DMS53 (cell line): ENCODE data around the gene HIPK2.

Experiments
- DNase-seq: peaks from one replicate; lab custom pipeline; 2025; lab: John Stamatoyannopoulos, UW

Gene HIPK2

DNA sequence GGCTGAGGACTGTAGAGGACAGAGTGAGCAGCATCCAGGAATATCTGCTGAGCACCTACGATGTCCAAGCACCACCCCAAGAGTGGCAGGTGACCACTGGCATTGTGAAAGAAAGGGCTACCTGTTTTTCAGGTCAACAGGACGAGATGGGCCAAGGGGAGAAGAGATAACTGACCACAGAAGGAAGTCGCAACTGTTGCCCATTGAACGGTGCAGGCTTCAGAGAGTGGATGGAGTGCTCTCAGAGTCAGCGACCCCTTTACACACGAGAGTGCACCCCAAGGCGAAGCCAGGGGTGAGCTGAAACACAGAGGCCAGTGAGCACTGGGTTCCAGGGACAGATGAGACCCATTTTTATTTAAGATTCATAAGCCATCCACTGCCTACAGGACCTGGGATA, 42.3 kb downstream of the HIPK2 start:
- no peak for DNase-seq

DNA sequence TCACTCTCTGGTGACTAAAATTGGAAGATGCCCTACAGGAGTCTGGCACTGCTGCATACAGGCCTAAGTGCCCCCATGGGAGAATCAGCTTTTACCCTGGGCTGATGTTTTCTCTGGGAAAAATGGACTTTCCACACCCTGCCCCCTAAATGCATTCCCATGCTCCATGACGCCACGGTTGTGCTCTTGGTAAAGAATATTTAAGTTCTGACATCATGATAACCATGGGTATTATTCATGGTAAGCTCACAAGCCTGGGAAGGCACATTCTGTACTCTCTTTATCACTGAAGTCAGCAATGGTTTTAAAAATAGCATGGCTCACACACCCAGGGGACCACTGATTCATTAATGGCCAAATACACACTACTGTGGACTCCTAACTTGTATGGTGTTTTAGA, 43.4 kb downstream of the HIPK2 start:
- no peak for DNase-seq

DNA sequence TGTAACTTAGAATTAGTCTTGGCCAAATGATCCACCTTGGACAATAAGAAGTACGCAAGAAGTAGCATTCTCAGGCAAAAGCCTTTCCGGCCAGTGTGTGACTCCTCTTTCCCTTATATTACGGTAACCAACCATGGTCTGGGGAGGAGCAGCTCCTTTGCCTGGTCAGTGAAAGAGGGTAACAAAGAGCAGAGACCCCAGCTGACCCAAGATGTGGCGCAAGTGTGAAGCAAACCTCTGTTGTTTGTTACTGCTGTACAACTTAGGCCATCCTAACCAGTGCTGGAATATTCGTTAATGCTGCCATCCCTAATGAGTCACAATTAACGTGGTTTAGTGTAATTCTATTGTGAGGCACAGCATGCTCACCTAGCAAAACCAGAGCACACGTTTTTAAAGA, 44.0 kb downstream of the HIPK2 start:
- DNase-seq, result no peak

DNA sequence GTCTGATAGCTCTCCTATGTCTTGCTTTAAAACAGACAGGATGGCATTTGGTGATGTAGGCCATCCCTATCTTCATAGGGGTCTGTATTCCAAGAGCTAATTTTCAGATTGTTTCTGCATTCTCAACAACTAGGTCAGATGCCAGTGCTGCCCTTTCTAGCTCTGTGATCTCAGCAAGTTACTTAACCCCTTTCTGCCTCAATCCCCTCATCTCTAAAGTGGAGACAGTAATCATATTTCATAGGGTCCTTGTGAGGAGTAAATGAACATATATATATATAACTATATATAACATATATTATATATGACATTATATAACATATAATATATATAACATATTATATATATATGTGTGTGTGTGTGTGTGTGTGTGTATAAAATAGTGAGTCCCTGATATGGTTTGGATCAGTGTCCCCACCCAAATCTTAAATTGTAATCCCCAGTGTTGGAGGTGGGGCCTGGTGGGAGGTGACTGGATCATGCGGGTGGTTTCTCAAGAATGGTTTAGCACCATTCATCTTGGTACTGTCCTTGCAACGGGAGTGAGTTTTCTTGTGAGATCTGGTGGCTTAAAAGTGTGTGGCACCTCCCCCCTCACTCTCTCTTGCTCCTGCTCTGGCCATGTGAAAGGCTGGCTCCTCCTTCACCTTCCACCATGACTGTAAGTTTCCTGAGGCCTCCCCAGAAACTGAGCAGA, 45.2 kb downstream of the HIPK2 start:
- no peak for DNase-seq

DNA sequence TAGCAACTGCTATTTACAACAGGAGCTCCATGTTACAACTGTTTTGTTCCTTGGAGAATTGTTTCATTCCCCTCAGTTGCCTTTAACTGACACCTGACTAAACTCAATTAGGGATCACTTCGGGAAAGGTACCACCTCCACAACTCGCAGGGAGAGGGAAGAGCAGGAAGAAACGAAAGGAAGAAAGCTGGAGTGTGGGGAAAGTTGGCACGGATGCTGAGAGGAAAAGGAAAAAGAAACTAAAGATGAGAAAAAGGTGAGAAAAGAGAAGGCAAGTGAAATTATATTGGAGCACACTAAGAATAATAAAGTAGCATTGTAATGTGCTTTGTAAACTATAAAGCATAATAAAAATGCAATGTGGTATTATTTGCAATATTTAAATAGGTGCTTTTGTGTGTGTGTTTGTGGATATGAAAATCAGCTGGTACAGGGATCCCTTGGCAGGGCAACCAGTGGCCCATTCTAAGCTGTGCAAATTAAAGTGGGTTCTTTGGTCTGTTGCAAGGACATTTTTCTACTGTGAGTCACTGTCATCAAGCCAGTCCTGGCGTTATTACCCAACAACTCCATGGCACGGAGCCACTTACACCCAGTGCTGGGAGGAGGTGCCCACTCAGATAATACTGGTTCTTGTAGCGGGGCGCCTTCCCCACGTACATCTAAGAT, 45.9 kb downstream of the HIPK2 start:
- DNase-seq, result peak; percentile 74

DNA sequence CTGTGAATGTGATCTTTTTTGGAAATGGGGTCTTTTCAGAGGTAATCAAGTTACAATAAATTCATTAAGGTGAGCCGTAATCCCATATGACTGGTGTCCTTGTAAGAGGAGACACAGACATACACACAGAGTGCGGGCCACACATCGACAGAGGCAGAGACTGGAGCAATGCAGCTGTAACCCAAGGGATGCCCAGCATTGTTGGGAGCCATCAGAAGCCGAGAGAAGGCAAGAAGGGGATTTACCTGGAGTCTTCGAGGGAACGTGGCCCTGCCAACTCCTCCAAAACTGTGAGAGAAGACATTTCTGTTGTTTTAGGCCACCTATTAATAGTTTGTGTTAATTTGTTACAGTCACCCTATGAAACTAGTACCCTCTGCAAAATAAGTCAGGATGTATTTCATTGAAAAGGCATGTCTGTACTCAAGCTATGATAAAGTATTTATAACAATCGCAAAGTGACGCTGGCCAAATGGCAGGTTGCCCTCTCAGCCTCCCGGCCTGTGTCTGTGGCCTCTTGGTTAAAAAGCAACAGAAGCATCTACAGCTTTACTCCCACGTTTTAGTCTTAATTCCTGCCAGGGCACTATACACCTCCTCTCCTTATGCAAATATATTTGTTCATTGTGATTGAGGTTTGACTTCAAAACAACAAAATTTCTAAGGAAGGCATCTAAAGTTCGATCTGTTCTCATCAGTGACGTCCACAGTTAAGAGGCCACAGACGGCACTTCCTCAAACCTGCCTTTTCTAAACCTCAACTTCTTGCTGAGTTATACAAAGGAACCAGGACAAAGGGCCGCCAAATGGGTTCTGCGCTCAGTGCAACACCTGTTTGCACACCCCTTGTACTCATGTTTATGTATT, 46.8 kb downstream of the HIPK2 start:
- no peak for DNase-seq

DNA sequence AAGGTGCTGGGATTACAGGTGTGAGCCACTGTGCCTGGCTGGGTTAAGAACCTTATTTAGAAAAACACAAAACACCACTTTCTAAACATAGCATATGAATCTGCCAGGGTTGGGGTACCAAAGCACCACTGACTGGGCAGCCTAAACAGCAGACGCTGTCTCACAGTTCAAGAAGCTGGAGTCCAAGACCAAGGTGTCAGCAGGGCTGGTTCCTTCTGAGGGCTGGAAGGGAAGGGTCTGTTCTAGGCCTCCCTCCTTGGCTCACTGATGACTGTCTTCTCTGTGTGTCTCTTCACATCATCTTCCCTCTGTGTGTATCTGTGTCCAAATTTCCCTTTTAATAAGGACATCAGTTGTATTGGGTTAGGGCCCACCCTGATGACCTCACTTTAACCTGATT, 49.6 kb downstream of the HIPK2 start:
- DNase-seq, result no peak

DNA sequence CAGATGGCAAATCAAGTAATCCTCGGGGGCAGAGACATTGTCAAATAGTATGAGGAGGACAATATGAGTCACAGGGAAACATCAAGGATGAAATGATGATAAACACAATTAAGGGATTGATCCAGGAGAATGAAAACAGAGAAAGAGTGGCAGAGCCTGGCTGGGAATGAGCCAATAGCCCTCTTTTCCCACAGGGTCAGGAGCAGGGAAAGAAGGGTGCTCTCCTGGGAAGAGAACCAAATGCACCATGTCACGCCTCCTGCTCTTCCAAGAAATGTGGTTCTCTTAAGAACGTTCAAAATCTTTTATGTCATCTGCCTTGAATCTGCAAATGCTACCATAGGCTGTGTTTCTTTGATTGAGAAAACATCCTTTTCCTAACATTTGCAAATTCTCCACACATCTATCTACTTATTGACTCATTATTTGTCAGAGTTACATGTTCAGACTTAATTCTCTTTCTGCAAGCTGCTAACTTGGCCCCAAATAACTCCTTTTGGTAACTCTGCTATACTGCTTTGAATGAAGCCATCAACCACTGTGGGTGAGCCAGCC, 50.6 kb downstream of the HIPK2 start:
- DNase-seq, result no peak

DNA sequence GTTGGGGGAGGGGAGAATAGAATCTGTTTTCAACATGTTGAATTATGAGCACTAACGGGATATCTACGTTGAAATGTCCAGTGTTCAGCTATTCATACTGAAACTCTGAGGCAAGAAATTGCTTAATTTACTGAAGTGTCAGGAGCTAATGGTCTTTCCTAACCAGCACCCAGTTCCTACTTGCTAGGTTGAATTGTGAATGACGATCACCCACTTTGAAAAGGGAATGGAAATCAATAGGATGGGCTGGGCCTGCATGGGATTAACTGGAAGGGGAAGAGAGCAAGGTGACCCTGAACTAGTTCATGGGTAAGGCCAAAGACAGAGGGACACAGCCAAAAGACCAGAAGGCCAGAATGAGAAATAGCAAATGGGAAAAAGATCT, 51.3 kb downstream of the HIPK2 start:
- DNase-seq, result no peak

DNA sequence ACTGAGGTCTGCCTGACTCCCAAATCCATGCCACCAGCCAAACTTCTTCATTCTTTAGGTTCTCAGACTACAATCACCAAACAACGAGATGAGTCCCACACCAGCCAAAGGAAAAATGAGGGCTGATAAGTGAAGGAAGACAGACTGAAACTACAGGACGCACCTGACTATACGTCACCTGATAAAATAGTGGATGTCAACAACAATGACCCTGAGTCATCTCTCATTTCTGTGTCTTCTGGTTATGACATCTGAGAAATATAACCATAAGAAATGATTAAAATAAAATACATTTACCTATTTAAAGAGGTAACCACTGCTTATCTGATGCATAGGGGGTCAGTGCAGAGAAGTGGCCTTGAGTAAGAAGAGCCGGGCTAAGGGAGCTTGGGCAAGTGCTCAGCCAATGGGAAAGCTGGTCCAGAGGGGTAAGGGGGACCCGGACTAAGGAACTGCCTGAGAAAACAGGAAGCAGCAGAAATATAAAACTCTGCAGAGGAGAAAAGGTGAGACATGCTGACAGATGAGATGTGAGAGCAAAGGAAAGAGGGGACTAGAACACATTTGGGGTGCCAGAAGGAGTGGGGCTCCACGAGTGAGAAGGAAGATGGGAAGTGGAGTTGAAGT, 51.8 kb downstream of the HIPK2 start:
- DNase-seq, result peak; percentile 23

DNA sequence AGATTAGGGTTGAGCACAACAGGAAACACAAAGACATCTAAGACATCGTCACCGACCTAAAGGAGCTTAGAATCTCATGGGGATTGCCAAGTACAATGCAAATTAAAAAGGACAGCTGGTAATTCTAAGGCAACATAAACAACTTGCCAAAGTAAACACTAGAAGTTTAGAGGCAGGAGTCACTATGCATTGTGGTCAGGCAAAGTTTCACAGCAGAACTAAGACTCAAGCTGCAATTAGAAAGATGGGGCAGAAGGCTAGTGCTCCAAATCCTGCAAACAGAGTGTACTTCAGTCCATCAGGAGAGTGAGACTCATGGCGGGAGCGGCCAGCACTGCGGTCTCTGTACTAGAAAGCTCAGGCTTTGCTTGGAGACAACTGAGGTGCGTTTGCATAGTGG, 52.7 kb downstream of the HIPK2 start:
- peak; percentile 54 for DNase-seq

DNA sequence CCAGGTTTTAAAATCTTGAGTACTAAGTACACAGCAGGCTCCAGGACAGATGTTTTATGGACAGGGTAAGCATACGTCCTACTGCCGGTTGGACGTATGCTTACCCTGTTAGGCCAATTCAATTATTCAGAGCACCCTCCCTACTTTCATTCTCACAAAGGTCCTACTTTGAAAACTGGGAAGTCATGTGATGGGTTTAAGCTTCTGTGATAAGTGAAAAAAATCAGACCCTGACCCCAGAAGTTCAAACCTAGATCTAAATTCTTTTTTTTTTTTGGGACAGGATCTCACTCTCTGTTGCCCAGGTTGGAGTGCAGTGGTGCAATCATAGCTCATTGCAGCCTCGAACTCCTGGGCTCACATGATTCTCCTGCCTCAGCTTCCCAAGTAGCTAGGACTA, 55.2 kb downstream of the HIPK2 start:
- no peak for DNase-seq

DNA sequence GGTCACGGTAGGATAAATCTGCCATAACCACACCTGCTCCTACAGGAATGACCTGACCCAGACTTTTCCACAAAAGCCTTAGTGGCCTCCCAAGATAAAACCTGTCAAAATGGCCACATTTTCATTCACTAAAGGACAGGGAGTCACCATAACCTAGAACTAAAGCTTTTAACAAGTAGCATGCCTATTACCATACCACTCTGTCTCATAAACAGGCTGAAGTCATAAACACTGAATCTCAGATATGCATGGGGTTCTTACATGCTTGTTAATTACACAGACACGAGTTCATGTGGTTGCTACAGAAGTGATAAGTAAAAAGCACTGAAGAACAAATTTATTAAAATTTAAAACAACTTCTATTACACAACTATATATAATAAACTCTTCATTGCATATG, 56.0 kb downstream of the HIPK2 start:
- no peak for DNase-seq

DNA sequence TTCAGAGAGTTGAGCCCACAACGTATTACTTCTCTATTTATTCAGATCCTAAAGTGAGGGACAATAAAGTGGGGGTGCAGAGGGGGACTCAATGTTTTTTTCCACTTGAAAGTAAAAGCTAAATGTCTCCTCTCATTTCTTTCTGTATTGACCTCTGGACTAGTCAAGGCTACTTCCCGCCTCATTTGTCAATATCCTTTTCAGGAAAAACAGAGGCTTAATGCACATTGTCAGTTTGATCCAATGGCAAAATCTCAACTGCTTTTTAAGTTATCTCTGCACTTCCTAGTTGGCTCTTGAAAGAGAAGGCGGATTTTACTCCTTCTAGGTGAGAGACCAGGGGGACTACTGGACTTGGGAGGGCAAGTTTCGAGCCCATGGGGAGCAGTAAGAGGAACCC, 56.4 kb downstream of the HIPK2 start:
- DNase-seq, result no peak

DNA sequence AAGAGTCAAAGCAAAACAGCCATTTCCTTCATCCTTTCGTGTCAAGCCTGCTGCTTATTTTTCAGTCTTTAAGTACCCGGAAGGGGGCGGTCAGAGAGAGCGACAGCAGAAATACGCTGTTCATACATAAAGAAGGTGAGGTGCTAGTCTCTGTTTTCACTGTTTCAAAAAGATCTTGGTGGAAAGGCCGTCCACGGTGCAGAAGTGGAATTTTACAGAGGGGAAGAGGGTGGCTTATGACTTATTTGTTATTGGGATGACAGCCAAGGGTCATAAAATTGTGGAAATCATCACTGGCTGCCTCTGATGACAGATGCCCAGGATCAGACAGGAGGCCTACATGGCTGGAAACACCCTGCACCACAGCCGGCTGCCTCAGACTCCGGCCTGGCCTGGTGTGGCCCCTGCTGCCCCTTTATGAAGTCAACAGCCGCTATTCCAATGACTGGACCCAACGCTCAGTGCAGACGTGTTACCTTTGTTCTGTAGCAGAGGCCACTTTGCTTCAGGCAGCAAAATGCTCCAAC, 57.0 kb downstream of the HIPK2 start:
- no peak for DNase-seq

DNA sequence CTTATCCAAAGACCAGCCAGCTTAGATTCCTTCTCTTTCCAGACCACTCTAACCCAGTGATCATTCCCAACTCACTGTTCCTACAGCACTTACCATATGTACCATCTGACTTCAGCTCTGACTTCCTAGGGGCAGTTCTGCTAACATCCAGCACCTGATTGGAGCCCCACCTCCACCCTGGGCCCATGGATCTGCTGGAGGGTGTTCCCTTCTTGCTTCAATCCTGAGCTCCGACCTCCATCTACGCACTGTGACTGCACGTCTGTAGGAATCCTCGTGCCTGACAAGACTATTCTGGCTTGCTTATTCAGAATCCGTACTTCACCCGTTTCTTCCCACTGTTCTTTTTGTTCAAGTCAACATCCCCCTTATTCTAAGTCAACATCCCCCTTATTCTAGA, 57.6 kb downstream of the HIPK2 start:
- no peak for DNase-seq

DNA sequence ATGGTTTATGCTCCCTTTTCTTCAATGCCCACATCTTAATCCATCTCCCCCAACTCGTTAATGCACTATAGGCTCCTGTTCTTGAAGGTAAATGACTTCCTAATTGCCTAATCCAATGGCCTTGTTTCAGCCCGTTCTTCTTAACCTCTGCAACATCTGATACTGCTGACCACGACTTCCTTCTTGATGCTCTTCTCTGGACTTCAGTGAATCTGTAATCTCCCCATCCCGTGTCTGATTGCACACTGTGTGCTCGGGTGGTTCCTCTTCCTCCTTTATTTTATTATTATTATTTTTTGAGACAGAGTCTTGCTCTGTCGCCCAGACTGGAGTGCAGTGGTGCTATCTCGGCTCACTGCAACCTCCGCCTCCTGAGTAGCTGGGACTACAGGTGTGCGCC, 58.9 kb downstream of the HIPK2 start:
- DNase-seq, result no peak

DNA sequence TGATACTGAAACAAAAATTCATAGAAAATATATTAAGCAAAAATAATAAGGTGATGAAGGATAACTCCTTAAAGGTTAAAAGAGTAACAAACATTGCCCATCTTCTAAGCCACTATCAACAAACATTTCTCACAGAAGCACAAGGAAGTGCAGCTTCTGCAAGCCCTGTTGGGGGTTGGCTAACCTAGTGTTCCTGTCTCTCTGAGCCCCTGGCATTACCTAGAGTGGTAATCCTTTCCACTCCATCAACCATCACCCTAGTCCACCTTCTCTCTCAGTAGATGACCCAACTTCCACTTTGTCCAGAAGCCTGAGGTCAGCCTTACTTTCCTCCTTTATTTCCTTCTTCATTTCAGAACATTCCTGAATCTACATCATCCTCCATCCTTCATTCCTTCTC, 59.7 kb downstream of the HIPK2 start:
- DNase-seq, result no peak

DNA sequence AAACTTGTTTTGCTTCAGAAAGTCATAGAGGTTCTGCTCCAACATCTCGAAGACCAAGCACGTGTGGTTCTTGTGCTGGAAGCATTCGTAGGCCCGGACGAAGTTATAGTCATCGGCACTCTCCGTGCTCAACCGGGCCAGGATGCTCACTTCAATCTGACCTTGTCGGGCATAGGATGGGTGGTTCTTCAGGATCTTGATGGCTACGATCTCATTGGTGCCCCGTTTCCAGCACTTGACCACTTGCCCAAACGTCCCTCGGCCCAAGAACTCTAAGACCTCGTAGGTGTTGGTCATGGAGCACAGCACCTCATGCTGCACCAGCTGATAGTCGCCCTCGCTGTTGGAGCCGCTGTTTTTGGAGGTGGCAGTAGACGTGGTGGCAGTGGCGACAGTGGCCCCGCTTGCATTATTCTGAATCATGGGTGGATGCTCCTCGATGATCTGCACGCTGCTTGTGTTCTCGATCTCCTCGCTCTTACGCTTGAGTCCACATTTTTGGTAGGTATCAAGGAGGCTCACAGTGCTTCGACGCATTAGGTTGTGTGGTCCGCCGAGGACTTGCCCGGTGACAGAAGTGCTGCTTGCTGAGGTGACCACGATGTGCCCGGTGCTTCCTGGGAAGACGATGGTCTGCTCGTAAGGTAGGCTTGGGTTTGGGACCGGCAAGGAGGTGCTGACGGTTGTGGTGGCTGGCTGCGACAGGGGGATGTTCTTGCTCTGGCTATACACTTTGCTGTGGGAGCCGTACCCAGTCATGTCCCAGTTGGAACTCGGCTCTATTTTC, 61.4 kb downstream of the HIPK2 start:
- no peak for DNase-seq

DNA sequence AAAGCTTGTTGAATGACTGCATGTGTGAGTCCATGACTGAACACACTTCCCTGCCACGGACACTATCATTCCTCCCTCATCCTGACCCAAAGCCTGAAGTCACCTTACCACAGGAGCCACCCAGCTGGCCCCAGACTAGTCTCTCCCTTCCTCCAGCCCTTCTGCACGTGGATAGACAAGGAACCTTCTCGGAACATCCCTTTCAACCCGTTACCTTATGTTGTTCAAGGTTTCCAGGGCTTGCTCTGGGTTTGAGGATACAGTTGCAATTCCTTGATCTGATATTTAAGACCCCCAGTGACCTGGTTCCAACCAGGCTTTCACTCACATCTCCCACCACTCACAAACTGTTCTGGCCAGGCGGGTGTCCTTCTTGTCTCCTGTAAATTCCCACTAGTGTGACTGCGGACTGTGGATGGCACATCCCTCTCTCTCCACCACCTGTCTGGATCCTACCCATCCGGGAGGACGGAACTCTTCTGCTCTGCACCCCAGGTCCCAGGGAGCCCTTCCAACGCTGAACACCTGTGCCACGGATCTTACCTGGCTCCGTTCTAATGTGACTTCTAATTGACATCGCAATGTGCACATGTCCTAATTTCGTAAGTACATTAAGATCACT, 62.5 kb downstream of the HIPK2 start:
- DNase-seq, result no peak
